ENCODE data around the gene UXT.
A peak's percentile ranks its signal among the peaks of the same experiment; 100 is the strongest.

Gene UXT

GRCh38 chrX:47628982-47629381 lies 30.0 kb downstream of the UXT start:
- no peak for DNase-seq (ENCODE audit: low read depth)
- H3K4me3 ChIP-seq (ENCODE audit: low read length) = no peak overlapping the region
- TF ChIP-seq, protein P1, sequence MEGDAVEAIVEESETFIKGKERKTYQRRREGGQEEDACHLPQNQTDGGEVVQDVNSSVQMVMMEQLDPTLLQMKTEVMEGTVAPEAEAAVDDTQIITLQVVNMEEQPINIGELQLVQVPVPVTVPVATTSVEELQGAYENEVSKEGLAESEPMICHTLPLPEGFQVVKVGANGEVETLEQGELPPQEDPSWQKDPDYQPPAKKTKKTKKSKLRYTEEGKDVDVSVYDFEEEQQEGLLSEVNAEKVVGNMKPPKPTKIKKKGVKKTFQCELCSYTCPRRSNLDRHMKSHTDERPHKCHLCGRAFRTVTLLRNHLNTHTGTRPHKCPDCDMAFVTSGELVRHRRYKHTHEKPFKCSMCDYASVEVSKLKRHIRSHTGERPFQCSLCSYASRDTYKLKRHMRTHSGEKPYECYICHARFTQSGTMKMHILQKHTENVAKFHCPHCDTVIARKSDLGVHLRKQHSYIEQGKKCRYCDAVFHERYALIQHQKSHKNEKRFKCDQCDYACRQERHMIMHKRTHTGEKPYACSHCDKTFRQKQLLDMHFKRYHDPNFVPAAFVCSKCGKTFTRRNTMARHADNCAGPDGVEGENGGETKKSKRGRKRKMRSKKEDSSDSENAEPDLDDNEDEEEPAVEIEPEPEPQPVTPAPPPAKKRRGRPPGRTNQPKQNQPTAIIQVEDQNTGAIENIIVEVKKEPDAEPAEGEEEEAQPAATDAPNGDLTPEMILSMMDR (conservative IDR thresholded peaks at IDR 0.05; ENCODE audit: low read depth, low read length) = no peak

DNA sequence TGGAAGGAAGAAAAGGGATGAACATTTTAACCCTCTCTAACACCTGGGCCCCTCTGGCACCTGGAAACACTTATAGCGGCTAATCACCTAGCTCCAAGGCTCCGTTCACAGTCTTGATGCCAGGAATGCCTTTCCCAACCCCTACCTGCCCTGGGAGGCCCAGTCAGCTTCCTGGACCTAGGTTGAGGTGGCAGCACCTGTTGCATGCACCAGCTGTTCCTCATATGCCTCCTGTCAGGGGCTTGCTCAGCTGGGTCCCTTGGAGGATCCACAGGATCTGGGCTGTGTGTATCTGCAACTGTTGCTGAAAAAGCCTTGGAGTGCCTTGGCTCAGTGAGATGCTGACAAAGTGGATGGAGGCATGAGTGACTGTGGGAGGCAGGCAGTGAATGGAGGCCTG lies 33.6 kb downstream of the UXT start:
- no peak overlapping the region for H3K4me3 ChIP-seq (ENCODE audit: low read length)
- TF ChIP-seq, protein P1 (conservative IDR thresholded peaks at IDR 0.05; ENCODE audit: low read depth, low read length) = no peak
- no peak for DNase-seq (ENCODE audit: low read depth)

DNA sequence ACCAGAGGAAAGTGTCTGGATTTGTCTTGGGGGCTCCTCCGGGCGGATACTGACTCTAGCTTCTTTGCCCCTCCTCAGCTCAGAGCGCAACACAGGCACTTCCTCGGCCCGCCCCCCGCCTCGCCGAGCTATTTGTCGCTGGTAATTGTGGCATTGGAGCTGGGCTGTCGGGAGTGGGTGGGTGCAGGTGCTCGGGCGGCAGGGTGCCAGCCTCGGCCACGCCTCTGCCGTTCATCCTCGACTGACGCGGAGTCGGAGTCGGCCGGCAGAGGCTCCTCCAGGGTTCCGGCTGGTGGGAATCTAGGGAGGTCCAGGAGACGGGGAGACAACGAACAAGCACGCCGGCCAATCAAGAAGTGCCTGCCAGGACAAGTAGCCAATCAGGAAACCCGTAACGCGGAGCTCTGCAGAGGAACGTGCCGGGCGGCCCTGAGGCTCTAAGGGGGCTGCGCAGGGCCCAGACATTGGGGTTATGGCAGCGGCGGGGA lies 35.4 kb downstream of the UXT start:
- peak overlapping the region; percentile 37 for H3K4me3 ChIP-seq (ENCODE audit: low read length)
- DNase-seq (ENCODE audit: low read depth) = peak; percentile 20
- TF ChIP-seq, protein P1 (conservative IDR thresholded peaks at IDR 0.05; ENCODE audit: low read depth, low read length) = no peak

DNA sequence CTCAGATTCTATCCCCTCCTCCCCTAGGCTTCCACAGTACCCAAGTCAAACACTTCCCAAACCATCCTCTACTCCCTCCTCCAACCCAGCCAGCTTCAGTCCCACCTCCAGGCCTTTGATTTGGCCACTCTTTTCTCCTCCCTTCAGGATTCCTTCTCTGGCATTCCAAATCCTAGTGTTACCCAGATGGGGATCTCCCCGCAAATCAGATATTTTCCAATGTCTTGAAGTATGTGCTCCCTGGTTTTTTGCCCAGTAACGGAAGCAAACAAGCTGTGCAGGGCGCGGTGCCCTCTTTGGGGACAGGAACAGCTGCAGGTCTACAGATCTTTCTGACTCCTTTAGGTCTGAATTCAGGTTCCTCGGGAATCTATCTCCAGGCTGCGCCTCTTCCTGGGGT lies 37.1 kb downstream of the UXT start:
- no peak overlapping the region for H3K4me3 ChIP-seq (ENCODE audit: low read length)
- TF ChIP-seq, protein P1 (conservative IDR thresholded peaks at IDR 0.05; ENCODE audit: low read depth, low read length) = no peak
- DNase-seq (ENCODE audit: low read depth) = no peak

DNA sequence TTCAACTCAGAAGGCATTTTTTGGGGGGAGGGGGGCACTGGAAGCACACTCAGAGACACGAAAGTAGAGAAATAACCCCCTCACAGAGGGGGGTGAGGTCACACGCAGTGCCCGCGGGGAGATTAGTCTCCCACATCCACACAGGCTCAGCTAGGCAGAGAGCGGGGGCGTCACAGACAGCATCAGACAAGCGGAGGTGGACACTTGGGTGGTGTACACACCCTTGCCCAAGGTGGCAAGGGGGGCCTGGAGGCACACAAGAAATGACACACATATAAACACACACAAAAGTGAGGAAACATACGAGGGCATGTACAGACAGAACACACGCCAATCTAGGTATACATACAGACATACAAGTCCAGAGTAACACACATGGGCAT lies 38.7 kb downstream of the UXT start:
- DNase-seq (ENCODE audit: low read depth) = no peak
- TF ChIP-seq, protein P1 (conservative IDR thresholded peaks at IDR 0.05; ENCODE audit: low read depth, low read length) = no peak
- H3K4me3 ChIP-seq (ENCODE audit: low read length) = no peak overlapping the region

- TF ChIP-seq, protein P1 (conservative IDR thresholded peaks at IDR 0.05; ENCODE audit: low read depth, low read length) = no peak
- peak within 1 kb of the TSS; percentile 31 for H3K4me3 ChIP-seq (ENCODE audit: low read length)
- peak; percentile 21 for DNase-seq (ENCODE audit: low read depth)
Measured at GRCh38 chrX:47619486-47620302, 39.3 kb downstream of the UXT start, which contains the start of gene SYN1. TSS of gene SYN1 (minus strand) at chrX:47619857. CDS start at chrX:47619728, 129 bp downstream.

All from retinal pigment epithelial cell (primary cell).